Measurements from ENCODE around the gene SH2D1B.
"Not testable (repeated sequence)": the region's sequence is repeated elsewhere in the genome, so short reads cannot be mapped to it uniquely, and the experiment has no call there.

The SH2D1B gene

DNA sequence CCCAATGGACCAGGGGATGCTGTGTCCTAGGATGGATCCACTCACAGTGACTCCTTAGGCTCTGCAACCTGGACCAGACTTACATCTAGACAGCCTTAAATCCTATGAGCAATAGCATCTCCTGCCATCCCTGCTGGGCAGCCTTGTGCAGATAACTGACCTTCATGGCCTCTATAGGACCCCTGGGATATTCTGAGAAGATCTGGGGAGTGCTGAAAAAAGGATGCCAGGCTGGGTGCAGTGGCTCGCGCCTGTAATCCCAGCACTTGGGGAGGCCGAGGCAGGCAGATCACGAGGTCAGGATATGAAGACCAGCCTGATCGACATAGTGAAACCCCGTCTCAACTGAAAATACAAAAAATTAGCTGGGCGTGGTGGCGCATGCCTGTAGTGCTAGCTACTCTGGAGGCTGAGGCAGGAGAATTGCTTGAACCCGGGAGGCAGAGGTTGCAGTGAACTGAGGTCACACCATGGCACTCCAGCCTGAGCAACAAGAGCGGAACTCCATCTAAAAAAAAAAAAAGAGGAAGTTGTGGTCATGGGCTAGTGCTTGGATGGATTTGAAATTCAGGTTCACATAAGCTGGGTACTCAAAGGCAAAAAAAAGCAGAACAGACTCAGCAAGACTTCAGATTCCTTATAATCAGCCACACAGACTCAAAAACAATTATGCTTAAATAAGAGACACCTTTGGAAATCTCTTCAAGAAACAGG lies 10.9 kb upstream of the SH2D1B start:
- no peak overlapping the region for H3K4me3 ChIP-seq (replicated peaks; ENCODE audit: low read depth, low read length)
- DNase-seq (ENCODE audit: low read depth), result no peak
- TF ChIP-seq, protein P1, sequence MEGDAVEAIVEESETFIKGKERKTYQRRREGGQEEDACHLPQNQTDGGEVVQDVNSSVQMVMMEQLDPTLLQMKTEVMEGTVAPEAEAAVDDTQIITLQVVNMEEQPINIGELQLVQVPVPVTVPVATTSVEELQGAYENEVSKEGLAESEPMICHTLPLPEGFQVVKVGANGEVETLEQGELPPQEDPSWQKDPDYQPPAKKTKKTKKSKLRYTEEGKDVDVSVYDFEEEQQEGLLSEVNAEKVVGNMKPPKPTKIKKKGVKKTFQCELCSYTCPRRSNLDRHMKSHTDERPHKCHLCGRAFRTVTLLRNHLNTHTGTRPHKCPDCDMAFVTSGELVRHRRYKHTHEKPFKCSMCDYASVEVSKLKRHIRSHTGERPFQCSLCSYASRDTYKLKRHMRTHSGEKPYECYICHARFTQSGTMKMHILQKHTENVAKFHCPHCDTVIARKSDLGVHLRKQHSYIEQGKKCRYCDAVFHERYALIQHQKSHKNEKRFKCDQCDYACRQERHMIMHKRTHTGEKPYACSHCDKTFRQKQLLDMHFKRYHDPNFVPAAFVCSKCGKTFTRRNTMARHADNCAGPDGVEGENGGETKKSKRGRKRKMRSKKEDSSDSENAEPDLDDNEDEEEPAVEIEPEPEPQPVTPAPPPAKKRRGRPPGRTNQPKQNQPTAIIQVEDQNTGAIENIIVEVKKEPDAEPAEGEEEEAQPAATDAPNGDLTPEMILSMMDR (IDR thresholded peaks at IDR 0.05; ENCODE audit: low read length, missing control alignments), result no peak

GRCh38 chr1:162421258-162422164 lies 9.6 kb upstream of the SH2D1B start:
- peak; percentile 29 for DNase-seq (ENCODE audit: low read depth)
- H3K4me3 ChIP-seq (replicated peaks; ENCODE audit: low read depth, low read length), result no peak overlapping the region
- TF ChIP-seq, protein P1 (IDR thresholded peaks at IDR 0.05; ENCODE audit: low read length, missing control alignments), result no peak

DNA sequence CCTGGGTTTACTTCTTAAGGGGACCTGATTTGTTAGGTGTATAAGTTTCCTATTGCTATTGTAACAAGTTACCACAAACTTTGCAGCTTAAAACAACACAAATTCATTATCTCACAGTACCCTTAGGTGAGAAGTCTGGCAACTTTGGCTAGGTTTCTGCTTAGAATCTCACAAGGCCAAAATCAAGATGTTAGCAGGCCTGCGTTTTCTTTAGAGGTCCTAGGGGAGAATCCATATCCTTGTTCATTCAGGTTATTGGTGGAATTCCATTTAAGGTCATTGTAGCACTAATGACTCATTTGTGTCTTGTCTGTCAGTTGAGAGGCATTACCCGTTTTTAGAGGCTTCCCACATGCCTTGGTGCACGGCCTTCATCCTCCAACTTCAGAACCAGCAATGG lies 8.2 kb upstream of the SH2D1B start:
- DNase-seq (ENCODE audit: low read depth), result no peak
- H3K4me3 ChIP-seq (replicated peaks; ENCODE audit: low read depth, low read length), result no peak overlapping the region
- TF ChIP-seq, protein P1 (IDR thresholded peaks at IDR 0.05; ENCODE audit: low read length, missing control alignments), result no peak

GRCh38 chr1:162419450-162419931 lies 7.6 kb upstream of the SH2D1B start:
- not testable (repeated sequence) for DNase-seq (ENCODE audit: low read depth); H3K4me3 ChIP-seq (replicated peaks; ENCODE audit: low read depth, low read length)

DNA sequence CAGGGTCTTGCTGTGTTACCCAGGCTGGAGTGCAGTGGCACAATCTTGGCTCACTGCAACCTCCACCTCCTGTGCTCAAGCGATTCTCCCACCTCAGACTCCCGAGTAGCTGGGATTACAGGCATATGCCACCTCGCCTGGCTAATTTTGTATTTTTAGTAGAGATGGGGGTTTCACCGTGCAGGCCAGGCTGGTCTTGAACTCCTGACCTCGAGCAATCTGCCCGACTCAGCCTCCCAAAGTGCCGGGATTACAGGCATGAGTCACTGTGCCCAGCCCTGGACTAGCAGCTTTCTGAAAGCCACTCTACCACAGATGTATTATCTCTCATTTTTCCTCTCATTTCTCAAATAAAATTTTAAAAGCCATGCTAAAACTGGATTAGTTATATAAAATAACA lies 6.6 kb upstream of the SH2D1B start:
- DNase-seq (ENCODE audit: low read depth); H3K4me3 ChIP-seq (replicated peaks; ENCODE audit: low read depth, low read length): not testable (repeated sequence)

DNA sequence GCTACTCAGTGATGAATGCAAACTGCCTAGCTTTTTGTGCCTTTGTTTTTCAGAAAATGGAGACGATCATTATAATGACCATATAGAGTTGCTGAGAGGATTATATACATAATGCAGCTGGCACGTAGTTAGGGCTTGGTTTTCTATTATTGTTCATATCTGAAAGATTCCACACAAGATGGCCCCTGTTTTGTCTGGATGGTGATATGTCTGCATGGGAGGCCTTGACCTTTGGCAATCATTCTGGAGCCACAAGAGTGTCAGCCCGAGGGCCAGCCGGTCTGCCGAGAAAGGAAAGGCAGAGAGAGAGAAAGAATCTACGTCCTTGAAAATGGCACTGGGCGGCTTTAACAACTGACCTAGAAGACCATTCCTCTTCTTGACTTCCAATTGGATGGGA lies 5.7 kb upstream of the SH2D1B start:
- TF ChIP-seq, protein P1 (IDR thresholded peaks at IDR 0.05; ENCODE audit: low read length, missing control alignments), result no peak
- H3K4me3 ChIP-seq (replicated peaks; ENCODE audit: low read depth, low read length), result no peak overlapping the region
- no peak for DNase-seq (ENCODE audit: low read depth)

DNA sequence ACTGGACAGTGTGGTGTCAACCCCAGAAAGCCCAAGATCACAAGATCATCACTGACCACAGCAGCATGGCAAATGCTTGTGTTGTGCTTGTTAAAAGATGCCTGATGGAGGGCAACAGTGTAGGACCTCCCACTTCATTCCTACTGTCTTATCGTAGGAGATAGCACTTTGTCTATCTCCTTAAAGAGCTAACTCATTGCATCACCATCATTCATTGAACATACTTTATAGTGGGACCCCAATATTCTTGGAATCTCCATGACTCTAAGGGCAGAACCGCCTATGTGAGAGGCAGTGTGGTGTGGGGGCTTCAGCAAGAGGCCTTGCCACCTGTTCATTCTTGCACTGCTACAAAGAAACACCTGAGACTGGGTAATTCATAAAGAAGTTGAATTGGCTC lies 5.0 kb upstream of the SH2D1B start:
- TF ChIP-seq, protein P1 (IDR thresholded peaks at IDR 0.05; ENCODE audit: low read length, missing control alignments), result no peak
- DNase-seq (ENCODE audit: low read depth), result no peak
- H3K4me3 ChIP-seq (replicated peaks; ENCODE audit: low read depth, low read length), result no peak overlapping the region
